ENCODE data around the gene MAGOH.

DNA sequence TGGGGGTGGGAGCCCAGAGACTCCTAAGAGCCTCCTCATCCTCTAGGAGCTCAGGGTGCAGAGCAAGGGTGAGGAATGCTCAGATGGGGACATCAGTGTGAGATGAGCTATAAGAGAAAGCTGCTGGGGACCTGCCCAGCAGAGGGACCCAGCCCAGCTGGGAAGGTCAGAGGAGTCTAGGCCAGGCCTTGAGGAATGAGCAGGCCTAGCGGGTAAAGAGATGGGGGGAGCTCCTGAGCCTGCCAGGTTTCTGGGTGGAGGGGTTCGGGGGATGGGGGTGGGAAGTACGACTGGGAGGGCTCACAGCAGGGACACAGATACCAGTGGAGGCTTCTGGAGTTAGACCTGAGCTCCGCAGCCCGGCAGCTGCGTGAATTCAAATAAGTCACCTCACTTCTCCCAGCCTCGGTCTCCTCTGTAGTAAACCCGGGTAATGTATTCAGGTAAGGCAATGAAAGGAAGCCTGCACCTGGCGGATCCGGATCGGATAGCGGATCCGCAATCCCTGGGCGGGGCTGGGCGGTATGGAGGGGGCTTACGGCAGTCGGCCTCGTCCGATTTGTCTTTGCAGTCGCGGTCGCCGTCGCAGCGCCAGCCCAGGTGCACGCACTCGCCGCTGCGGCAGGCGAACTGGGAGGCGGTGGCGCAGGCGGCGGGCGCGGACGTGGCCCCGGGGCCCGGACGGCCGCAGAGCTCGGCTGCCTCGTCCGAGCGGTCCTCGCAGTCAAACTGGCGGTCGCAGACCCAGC lies 38.0 kb upstream of the MAGOH start:
- TF ChIP-seq, protein P1, sequence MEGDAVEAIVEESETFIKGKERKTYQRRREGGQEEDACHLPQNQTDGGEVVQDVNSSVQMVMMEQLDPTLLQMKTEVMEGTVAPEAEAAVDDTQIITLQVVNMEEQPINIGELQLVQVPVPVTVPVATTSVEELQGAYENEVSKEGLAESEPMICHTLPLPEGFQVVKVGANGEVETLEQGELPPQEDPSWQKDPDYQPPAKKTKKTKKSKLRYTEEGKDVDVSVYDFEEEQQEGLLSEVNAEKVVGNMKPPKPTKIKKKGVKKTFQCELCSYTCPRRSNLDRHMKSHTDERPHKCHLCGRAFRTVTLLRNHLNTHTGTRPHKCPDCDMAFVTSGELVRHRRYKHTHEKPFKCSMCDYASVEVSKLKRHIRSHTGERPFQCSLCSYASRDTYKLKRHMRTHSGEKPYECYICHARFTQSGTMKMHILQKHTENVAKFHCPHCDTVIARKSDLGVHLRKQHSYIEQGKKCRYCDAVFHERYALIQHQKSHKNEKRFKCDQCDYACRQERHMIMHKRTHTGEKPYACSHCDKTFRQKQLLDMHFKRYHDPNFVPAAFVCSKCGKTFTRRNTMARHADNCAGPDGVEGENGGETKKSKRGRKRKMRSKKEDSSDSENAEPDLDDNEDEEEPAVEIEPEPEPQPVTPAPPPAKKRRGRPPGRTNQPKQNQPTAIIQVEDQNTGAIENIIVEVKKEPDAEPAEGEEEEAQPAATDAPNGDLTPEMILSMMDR (IDR thresholded peaks at IDR 0.05): no peak
- no peak for TF ChIP-seq EP300 (IDR thresholded peaks at IDR 0.05)
- no peak for TF ChIP-seq POLR2A (IDR thresholded peaks at IDR 0.05)
